ENCODE data around the gene EXT2. TPM values are rescaled to one million over a fixed set of nuclear protein-coding genes. Genes with fewer than 3 reads are reported as not detected.

EXT2 gene
- polyA plus RNA-seq, 5 donors: 72.8 to 79.9 (median 75.4) TPM

DNA sequence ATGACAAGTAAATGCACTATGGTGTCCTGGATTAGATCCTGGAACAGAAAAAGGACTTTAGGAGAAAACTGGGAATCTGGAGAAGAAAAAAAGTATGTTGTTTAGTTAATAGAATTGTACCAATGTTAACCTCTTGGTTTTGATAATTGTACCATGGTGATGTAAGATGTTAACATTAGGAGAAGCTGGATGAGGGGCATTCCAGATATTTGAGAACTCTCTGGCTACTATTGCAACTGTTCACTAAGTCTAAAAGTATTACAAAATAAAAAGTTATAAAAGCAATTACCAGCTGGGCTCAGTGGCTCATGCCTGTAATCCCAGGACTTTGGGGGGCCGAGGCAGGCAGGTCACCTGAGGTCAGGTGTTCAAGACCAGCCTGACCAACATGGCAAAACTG lies 66.5 kb downstream of the EXT2 start:
- no peak for DNase-seq

DNA sequence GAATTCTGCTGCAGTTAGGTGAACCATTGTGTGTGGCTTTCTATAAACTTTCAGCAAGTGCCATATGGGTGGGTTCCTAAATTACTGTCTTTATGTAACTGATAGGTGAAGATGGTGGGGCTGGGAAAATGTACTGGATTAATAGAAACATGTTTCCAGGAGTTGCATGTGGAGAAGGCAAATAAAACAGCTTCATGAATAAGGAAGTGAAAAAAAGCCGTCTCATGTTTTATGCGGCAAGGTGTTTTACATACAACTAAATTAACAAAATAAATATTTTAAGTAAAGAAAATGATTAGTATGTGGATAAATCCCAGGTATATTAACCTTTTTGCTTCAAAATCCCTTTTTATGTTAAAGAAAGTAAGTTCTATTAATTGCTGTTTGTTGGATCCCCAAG lies 67.2 kb downstream of the EXT2 start:
- no peak for DNase-seq

DNA sequence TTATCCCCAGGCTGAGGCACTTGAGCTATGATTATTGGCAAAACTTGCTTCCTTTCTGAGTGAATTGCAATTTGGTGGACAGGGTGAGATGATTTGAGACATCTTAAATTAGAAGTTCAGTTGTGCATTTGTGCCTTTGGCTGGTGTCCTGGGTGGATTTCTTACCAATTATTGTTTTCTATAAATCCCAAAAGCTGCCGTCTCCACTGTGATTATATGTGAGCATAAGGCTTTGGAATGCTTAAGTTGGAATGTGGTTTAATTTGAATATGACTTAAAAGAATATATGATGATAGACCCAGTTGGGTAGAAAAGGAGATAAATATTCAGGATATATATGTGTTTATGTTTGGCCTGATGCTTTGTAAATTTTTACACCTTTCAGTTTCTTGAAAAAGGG lies 70.0 kb downstream of the EXT2 start:
- DNase-seq: no peak

DNA sequence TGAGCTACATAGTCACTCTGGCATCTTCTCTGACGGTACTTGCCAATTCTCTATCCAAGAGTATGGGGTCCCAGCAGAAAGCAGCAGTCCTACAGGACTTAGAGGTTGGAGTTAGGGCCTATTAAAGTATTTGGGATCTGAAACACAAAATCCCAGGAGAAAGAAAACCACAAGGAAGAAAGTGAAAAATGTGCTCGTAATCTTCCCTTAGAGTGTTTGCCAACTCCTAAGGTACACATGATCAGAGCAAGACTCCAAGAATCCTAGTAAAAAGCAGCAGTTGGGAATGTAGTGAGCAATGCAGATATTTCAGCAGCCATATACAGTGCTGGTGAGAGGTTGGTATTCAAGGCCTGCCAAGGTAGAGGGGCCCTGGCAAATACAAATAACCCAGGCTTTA lies 71.6 kb downstream of the EXT2 start:
- DNase-seq: no peak

DNA sequence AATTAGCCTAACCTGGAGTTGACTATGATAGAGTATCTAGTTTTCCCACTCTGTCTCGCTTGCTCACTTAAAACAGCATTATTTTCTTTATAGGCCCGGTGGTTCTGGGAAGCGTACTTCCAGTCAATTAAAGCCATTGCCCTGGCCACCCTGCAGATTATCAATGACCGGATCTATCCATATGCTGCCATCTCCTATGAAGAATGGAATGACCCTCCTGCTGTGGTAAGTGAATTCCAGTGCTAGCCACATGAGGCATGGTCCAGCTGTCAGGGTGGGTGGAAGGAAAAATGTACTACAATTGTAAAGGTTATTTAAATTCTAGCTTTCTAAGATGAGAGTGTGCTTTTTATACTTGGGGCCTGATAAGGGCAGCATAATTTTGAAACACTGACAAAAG lies 76.0 kb downstream of the EXT2 start:
- no peak for DNase-seq

DNA sequence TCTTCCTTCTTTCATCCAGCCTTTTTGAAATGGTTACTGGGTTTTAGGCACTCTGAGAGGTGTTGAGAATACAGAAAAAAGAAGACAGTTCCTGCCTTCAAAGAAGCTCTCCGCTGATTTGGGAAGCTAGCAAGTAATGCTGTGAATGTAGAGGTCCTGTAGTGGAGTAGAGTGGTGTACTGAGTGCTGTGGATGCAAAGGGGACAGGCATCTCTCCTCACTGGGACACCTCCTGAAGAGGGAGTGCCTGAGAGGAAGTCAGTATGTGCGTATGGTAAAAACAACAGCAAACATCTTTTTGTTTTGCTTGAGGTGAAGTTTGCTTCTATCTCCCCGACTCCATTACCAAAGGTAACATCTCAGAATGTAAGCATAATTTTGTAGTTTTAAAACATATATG lies 77.5 kb downstream of the EXT2 start:
- no peak for DNase-seq

DNA sequence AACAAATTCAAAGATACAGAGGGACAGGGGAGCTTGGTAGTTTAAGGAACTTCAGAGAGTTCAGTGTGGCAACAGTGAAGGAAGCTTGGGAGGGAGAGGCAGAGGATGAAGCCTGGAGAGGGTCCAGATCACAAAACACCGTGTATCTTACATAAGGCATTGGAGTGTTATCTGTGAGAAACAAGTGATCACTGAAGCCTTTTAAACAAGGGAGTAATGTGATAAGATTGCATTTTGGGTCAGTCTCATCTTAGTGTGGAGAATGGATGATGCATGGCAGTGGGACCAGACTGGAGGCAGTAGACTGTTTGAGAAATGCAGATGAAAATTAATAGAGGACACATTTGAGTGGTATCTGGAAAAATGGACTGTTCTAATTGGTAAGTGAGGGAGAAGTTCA lies 79.4 kb downstream of the EXT2 start:
- no peak for DNase-seq

DNA sequence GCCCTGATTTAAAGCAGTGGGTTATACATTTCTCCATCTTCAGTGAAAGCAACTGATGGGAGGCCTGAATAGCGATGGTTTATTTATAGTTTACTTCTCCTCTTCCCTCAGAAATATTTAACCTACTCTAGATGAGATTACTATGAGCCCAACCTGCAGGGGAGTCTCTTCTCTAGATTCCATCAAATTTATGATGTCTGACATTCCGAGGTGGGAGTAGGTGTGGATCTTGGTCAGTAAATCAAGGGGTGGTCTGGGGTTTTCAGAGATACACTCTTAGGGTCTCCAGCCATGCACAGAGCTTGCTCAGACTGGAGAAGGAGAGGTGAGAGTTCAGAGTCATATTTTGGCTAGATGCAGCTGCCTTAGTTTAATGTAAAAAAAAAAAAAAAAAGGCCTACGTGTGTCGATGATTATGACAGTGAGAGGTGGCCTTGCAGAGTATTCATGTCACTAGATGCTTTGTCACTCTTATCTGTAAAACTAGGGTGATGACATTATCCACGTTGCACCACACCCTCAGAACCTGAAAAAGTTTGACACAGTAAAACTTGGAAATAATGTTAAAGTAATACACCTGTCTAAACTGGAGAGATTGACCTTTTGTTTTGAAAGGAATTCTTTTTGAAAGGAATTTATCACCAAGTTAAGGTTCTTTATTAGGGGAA lies 81.2 kb downstream of the EXT2 start:
- DNase-seq: no peak

DNA sequence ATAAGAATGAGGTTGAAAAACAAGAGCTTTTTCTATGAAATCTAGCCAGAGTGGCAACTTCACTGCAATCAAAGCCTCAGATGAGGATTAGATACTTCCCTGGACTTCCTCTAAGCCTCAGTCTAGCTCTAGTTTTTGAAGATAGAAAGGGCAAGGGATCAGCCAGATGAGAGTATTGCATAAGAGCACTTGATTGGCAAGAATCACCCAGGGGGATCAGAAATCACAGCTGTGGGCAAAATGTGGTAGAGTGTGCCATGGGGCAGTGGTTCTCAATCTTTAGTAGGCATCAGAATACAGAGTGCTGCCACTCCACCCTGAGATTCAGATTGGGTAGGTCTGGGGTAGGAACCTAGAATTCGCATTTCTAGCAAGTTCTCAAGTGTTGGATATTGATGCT lies 82.4 kb downstream of the EXT2 start:
- no peak for DNase-seq

DNA sequence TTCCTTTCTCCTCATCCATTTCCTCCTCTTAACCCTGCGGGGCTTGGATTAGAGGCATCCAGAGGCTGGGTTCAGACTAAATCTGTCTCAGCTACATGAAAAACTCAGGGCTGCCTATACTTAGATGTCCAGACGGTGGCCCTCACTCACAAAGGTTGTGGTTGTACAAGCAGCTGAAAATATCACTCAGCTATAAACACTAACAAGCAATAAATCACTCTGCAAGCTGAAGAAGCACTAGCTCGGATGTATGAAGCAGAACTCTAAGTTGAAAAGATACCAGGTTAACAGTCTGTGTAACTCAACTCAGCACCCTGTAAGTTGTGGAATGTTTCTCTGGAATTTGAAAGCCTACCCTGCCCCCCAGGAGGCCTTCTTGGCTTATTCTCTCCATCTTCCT lies 82.9 kb downstream of the EXT2 start:
- peak in 1 of 2 donors; percentile 17 for DNase-seq

DNA sequence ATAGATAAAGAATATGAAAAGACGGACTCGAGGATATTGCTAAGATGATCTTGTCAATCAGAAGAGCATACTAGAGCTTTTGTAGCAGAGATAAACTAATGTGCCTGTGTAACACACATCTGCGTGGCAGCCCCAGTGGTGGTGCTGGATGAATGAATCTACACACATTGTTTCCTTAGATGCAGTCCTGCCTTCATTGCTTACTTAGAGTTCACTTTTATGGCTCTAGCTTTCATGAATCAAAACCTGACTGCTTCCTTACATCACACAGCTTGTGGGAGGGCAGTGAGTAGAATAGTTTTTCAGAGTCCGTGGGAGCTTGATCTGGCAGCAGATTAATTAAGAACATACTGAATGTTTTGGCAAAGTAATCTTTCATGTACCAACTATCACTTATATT lies 83.7 kb downstream of the EXT2 start:
- DNase-seq: no peak

DNA sequence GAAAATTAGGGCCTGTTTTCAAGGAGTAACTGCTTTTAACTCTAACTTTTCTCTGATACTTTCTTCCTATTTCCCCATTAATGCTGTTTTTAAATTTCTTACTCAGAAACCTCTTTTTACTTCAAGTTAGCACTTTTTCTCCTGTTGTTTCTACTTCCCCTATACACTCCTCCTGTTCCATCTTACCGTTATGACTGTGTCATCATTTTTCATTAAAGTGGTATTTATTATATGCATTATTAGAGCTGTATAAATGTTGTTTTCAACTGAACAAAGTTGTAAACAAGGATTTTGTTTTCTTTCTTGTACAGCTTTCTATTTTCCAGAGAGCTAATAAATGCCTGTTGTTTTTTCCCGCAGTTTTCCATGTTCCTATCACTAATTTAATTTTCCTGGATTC lies 84.6 kb downstream of the EXT2 start:
- DNase-seq: no peak

DNA sequence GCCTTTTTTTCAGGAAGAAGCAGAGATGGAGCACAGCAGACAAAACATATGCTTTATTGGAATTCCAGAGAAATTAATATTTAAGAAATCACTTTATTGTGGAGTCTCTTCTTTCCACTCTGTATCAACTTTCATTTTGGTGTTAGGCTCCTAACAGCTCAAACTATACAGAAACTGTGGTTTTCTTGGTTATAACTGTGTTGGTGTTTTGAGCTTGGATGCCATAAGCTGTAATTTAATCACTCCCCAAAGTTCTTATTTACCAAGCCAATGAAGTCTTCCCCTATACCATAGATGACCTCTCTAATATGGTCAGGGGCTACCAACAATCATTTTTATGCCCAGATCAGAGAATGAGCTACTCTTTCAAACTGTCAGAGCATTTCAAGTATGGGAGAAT lies 90.0 kb downstream of the EXT2 start:
- no peak for DNase-seq

DNA sequence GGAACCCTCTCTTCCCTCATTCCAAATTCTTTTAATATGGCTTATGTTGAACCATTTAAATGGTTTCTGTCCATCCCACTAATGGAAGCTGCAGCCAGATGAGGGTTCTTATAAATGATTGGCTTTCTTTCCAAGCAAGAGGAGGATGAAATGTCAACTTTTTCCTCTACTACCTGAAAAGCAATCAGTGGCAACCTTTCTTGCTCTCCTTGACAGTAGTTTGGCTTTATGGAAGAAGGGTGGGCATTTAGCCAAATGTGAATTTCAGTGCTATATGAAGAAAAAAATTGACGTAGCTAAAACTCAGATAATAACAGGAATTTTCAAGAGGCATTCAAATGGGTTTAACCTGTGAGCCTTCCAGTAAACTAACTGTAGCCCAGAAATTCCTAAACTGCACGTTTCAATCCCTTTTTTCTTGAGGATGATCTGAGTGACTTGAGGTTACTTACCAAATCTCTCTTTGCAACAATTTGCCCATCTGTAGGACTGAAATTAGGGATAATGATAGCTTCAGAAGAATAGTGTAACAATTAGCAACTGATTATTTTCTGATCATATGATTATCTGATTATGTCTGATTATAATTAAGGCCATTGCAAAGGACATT lies 90.9 kb downstream of the EXT2 start:
- DNase-seq: no peak

DNA sequence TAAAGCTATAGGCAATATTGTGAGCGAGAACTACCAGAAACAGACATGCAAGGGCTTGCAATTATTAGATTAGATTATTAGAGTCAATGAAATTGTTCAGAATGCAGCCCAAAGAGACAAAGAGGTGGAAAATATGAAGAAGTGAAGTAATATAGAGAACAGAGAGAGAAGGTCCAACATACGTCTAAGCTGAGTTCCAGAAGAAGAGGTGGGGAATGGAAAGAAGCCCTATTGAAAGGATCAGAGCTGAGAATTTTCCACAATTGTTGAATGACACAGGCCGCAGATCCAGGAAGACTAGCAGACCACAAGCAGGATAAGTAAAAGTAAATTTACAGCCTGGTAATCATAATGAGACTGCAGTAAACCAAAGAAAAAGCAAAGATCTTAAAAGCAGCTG lies 93.2 kb downstream of the EXT2 start:
- DNase-seq: no peak

DNA sequence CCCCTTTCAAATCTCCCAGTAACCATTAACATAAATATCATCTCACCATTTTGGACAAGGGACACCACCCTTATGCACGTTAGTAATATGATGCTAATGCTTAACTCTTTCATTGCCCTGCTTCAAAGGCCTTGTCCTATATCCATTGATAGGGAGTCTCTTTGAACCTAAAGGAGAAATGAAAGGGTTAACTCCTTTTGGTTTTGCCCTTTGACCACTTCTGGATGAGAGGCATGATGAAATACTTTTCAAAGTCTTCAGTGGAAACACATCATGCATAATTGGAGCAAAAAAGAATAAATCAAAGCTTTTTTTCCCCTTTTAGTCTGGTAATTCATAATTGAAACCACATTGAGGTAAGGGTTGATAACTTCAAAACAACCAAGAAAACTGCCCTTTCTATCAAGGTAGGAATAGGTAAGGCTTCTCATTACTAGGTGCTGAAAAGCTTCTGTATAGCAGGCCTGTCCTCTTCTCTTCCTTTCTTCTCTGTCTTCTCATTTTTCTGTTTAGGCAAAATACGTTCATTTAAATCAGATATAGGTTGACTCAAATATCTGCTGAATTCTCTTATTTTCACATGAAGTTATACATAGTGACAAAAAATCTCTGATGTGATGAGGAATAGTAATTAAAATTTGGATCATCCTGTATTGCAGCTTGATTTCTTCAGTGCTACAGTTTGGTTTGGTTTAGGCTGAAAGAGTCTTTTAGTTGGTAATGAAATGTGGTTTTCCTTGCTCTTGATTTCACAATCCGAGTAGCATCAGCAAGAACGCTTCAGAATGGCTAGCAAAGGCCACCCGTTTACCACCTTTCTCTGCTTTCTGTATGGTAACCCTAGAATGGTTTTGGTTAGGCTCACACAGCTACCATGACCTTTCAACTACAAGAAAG lies 94.8 kb downstream of the EXT2 start:
- DNase-seq: no peak

DNA sequence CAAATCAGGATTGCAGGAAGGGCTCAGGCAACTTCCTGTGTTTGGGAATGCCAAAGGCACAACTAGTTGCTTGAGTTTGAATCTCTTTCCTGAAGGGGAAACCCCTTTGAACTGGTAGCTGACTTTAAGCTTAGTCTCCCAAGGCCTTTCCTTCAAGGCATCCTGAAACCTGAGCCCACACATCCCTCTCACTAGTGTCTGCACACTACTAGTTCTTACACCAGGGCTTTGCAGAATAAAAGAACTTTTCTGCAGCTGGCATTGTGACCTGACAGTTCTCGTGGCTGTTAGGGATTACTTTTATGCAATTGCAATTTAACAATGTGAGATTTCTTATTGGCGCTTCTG lies 95.4 kb downstream of the EXT2 start:
- DNase-seq: no peak

DNA sequence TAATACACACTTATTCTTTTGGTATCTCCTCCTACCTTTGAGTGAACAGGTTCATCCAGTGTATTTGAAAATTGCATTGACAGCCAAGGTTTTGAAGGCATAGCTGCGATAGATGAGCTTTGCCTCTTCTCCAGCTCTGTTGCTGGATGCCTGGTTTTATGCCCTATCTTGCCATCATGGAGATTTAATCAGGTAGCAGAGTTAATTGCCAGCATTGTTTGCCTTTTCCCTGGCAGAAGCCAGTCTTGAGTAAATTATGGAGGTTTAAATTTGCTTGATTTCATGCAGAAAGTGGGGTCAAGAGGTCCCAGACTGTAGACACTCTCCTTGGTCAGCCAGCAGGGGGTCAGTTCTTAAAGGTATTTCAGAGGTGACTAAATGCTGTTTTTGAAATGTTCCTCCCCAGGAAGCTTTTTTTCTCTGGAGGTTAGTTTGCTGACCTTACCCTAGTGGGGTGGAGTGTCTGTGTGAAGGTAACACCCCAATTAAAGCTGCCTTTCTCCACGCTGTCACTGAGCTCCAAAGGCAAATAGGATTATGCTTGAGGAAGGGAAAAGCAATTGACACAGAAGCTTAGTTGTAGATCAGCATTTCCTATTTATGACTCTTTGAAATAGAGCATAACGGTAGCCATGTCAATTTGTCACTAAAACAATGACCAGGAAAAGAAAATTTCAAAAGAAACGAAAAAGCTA lies 96.0 kb downstream of the EXT2 start:
- DNase-seq: no peak

DNA sequence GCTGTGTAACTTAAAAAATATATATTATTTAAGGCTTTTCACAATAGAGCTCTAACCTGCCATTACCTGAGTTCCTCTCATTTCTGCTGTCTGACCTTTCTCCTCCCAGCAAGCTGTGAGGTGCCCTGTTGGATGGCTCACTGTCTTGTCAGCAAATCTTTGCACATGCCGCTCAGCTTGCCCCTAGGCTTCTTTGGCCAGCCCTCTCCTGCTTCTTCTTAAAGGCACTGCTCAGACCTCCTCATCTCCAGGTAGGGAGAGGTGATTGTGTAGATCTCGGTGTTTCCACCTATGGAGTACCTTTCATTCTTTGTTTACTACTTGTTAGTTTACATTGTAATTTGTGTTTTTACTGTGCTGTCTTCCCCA lies 96.5 kb downstream of the EXT2 start:
- DNase-seq: no peak

DNA sequence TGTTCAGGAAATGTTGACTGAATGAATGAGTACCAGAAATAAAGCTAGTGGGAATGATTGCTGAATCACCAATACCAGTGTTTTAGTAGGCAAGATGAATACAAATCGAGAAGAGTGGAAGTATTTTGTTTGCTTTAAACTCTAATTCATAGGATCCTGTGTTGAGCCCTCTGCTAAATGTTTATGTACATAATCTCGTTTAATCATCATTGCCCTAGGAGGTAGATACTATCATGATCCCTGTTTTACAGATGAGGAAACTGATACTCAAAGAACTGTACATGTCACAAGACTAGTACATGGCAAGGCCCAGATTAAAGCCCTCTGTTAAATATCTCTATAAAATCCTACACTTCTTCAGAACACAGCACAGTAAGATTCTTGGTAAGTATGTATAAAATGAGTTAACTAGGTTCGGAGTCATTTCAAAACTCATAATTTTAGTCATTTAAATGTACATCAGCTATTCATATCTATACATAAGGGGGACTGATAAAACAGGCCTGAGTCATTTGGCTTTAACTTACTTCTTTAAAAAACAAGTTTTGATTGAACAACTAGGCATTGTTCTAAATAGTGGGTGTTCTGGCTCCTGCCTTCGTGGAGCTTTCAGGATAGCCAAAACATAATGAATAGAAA lies 97.1 kb downstream of the EXT2 start:
- DNase-seq: no peak

DNA sequence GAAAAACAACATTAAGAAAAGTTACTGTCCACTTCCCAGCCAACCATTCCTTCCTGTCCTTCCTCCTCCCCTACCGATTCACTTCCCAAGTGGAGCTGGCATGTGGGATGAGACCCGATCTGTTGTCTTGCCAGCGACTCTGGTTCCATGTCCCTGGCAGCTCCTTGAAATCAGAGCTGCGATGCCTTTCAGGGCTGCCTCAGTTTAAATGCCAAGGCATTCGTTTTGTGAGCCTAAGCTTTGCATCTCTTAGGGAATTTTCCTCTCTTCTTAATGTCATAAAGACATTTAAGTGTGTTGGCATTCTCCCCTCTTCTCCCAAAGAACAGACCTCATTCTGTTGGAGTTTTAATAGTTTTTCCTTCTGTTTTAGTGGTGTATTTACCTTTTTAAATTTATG lies 98.4 kb downstream of the EXT2 start:
- DNase-seq: no peak

DNA sequence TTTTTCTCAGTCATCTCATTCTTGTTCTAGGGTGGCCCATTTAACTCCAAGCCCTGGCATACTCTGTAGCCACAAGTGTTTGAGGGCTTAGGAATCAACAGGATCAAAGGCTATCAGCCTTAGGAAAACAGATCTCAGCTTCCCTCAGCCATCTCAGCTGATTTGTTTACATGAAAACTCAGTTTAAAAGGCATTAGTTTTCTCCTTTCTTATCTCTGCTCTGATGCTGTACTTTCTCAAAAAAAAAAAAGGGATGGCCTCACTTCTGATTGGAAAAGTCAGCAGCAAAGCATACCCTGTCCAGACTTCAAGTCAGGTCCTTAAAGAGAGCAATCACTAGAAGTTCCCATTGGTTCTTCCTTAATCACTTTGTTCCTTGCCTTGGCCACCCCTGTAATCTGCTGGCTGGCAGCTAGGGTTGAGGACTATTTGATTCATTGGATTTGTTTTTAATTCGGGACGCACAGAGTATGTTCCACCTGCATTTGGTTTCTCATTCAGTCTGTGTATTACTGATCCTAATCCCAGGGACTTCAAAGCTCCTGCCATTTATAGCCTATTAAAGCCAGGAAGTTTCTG lies 102.8 kb downstream of the EXT2 start:
- DNase-seq: no peak

Measured in right lung (tissue), 5 donors.